ENCODE results near the gene CST3.
"Not testable (repeated sequence)": the region's sequence is repeated elsewhere in the genome, so short reads cannot be mapped to it uniquely, and the experiment has no call there.

GRCh38 chr20:23622401-23622800 is 15.4 kb downstream of the CST3 start:
- TF ChIP-seq, protein P1, sequence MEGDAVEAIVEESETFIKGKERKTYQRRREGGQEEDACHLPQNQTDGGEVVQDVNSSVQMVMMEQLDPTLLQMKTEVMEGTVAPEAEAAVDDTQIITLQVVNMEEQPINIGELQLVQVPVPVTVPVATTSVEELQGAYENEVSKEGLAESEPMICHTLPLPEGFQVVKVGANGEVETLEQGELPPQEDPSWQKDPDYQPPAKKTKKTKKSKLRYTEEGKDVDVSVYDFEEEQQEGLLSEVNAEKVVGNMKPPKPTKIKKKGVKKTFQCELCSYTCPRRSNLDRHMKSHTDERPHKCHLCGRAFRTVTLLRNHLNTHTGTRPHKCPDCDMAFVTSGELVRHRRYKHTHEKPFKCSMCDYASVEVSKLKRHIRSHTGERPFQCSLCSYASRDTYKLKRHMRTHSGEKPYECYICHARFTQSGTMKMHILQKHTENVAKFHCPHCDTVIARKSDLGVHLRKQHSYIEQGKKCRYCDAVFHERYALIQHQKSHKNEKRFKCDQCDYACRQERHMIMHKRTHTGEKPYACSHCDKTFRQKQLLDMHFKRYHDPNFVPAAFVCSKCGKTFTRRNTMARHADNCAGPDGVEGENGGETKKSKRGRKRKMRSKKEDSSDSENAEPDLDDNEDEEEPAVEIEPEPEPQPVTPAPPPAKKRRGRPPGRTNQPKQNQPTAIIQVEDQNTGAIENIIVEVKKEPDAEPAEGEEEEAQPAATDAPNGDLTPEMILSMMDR (IDR thresholded peaks at IDR 0.05; ENCODE audit: low read length): not testable (repeated sequence)
- TF ChIP-seq EZH2phosphoT487 (IDR thresholded peaks at IDR 0.05; ENCODE audit: low read length); EZH2 (optimal IDR thresholded peaks at IDR 0.05; ENCODE audit: low read depth, low read length): not testable (repeated sequence)

Measured in MM.1S (cell line).